Measurements from ENCODE around the gene CPNE2.

Gene CPNE2

DNA sequence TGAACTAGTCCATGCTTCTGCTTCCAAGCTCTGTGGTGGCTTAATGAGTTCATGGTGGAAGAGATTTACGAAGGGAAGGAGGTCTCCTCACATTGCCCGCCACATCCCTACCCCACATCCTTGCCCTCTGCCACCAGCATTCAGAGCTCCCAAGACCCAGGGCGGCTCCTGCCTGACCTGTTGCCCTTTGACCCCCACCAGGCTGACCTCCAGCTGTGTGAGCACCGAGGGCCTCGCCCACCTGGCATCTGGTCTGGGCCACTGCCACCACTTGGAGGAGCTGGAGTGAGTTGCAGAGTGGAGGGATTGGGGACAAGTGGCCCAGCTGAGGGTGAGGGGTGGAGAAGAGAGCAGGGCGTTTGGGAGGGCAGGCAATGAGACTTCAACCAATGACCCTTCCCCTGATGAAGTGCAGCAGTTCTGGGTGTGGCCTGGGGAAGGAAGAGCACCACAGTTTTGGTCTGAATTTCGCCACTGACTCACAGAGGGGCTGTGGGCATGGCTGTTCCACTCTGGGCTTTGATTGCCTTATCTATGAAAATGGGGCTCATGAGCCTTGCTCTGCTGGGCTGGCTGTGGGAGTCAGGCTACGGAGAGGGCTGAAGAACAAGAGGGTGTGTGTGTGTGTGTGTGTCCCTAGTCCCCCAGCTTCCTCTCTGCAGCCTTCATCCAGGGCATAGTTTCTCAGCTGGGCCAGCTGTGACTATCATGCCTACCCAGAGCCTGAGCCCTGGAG, 22.6 kb upstream of the CPNE2 start:
- DNase-seq, result peak; percentile 38 to 46 (median 40)

- no peak for DNase-seq
These were observed 22.0 kb upstream of the CPNE2 start for GRCh38 chr16:57070424-57070823.

DNA sequence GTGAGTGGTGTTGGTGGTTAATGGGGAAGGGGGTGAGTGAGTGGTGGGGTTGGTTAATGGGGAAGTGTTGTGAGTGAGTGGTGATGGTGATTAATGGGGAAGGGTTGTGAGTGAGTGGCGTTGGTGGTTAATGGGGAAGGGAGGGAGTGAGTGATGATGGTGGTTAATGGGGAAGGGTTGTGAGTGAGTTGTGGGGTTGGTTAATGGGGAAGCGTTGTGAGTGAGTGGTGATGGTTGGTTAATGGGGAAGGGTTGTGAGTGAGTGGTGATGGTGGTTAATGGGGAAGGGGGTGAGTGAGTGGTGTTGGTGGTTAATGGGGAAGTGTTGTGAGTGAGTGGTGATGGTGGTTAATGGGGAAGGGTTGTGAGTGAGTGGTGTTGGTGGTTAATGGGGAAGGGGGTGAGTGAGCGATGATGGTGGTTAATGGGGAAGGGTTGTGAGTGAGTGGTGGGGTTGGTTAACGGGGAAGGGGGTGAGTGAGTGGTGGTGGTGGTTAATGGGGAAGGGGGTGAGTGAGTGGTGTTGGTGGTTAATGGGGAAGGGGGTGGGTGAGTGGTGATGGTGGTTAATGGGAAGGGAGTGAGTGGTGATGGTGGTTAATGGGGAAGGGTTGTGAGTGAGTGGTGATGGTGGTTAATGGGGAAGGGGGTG, 21.2 kb upstream of the CPNE2 start:
- DNase-seq, result peak; percentile 25 to 52 (median 42)

DNA sequence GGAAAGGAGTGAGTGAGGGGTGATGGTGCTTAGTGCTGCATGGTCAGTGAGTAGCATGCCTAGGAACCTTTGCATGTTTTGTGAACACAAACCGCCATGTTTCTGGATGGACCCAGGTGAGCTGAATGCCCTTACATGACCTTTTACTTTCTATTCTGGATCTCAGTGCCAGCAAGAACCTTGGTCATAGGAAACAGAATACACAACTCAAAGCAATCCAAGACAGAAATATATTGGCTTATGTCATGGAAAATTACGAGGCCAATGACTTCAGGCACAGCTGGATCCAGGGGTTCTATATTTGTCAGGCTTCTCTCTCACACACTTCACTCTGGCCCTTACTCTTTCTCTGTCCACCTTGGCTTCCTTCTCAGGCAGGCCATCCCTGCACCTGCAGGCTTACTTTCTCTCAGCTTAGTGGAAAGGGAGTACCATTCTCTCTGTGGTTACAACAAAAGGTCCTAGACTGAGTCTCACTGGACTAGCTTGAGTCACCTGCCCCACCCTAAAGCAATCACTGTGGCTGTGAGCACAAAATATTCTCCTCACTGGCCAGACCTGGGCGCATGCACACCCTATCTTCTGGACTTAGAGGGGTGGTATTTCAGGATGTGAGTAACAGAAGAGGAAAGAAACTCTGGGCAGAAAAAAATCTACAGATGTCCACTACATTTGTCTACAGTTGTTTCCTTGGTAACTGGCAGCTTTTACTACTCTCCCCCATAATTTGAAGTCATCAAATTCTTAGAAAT, 20.4 kb upstream of the CPNE2 start:
- DNase-seq, result no peak

- no peak for DNase-seq
These were observed 19.6 kb upstream of the CPNE2 start for GRCh38 chr16:57072616-57073275.

GRCh38 chr16:57077714-57078113, 14.7 kb upstream of the CPNE2 start:
- no peak for DNase-seq

- no peak for DNase-seq
These were observed 10.6 kb upstream of the CPNE2 start for GRCh38 chr16:57081744-57082143.

DNA sequence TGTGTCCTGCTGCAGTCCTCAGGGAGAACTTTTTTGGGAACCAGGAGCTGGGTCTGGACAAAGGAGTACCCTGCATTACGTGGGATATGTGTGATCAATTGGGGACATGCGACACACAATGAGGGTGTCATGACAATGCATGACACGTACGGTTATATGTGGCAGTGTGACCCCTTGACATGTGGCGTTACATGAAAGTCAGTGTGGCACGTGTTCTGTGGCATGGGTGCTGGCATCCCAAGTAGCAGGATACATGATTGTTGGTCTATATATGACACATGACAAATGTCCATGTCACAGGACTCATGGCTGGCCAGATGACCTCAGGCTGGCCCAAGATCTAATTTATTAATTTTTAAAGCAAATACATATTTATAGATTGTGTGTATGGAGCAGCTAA, 9.7 kb upstream of the CPNE2 start:
- DNase-seq, result no peak

GRCh38 chr16:57083485-57084126, 8.8 kb upstream of the CPNE2 start:
- DNase-seq, result no peak

GRCh38 chr16:57084257-57084770, 8.1 kb upstream of the CPNE2 start:
- peak; percentile 85 to 89 (median 88) for DNase-seq

DNA sequence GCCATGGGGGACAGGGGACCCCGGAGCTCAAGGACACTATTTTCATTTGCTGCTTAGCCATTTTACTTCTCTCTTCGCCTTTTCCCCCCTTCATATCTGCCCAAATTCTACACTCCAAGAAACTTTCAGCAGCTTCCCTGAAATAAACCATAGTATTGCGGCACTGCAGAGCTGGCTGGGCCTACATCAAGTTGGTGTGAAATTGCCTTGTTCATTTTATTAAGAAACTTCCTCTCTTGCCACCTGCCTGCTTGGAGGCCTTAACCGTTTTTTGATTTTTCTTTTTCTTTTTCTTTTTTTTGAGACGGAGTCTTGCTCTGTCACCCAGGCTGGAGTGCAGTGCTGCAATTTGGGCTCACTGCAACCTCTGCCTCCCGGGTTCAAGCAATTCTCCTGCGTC, 7.4 kb upstream of the CPNE2 start:
- DNase-seq, result peak in 1 of 3 donors; percentile 27

- DNase-seq, result no peak
These were observed 5.4 kb upstream of the CPNE2 start for GRCh38 chr16:57087003-57087402.

DNA sequence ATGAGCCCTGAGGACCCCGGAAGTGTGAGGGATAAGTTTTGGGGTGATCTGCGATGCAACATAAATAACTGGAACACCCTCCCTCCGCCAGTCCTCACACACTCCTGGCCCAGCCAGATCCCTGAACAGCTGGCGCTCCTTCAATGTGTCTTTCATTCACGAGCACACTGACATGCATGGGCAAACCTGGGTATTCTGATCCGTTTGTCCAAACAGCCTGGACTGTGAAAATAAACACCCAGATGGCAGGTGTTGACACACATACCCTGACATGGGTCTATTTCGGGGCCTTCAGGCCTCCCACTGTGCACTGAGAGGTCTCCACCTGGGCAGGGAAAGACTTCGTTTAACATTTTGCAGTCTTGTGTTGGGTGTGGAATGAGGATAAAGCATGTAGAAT, 3.0 kb upstream of the CPNE2 start:
- no peak for DNase-seq

GRCh38 chr16:57091200-57091974, 996 bp upstream of the CPNE2 start:
- peak; percentile 49 to 63 (median 56) for DNase-seq

DNA sequence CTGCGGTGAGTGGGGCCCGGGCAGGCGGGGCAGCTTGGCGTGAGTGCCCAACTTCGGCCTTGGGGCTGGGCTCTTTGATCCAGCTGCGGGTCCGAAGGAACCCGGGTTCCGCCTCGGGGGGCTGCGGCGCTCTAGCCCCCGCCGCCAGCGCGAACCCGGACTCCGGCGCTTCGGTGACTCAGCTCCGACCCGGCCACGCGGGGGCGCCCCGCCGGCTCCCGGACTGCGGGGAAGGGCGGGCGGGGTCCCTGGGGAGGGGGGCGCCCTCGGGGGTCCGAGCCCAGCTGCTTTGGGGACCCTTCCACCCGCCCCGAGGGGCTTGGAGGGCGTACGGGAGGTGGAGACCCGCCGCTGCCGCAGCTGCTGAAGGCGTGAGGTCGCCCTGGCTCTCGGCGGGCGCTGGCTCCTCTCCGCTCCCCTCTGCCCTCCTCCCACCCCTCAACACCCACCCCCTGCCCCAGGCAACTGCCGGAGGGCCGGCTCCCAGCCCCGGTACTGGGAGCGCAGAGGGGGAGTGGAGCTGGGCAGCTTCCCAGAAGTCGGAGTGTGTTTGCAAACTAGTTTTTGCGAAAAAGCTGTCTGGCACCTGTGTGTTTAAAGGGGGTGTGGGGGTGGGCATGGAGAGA, 516 bp downstream of the CPNE2 start:
- DNase-seq, result peak; percentile 47 to 84 (median 66)

DNA sequence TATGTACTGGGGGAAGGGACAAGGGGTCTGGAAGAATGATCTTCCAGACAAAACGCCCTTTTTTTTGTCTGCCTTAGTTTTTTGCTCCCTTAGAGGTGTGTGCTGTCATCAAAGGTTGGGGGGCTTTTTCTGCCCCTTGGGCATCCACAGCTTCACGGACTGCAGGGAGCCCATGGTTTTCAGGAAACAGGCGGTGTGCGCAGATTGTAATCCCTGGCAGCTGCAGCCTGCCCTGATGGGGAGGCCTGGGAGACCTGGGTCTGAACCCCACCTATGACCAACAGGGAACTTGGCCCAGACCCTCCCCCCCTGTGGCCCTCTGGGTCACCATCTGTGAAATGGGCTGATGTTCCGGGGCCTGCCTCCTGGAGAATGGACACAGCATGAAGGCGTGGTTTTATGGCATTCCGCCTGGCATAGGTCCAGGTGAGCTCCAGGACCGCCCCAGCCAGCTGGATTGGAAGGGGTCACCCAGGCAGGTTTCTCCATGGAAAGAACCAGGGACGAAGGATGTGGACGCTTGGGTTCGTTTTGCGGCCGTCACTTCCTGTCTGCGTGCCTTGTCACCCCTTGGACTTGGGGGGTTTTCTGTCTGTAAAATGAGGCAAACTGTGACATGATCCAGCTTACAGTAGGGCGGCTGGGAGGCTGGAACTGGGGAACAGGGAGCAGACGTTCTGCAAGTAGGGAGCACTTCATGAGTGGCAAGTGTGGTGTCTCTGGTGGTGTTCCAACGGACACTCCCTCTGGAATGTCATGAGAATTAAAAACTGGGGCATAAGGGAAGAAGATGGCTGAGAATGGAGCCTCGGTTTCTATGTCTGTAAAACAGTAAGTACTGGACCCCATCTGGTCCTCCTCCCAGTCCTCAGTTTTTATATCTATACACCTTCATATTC, 1.5 kb downstream of the CPNE2 start:
- DNase-seq, result no peak

DNA sequence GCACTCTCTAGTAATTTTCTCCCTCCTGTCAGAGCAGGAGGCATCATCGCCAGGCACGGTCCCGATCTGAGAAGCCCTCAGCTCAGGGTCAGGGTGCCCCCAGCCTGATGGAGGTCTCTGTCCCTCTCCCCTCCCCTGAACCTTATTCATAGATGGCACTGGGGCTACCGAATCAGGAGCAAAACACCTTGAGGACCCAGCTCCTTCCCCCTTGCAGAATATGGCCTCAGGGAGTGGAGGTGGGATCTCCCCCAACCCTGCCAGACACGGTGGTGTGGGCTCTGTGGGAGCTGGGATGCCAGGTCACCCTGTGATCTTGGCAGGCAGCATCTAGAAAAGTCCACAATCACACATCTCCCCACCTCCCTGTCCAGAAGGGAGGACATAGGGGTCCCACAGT, 2.5 kb downstream of the CPNE2 start:
- DNase-seq, result no peak

- no peak for DNase-seq
These were observed 3.8 kb downstream of the CPNE2 start for GRCh38 chr16:57096192-57096591.

GRCh38 chr16:57096793-57097192, 4.4 kb downstream of the CPNE2 start:
- DNase-seq, result no peak

GRCh38 chr16:57098188-57098841, 5.9 kb downstream of the CPNE2 start:
- no peak for DNase-seq
